GM06990 (cell line): Measurements from ENCODE around the gene KRT81.
"Not testable (repeated sequence)": the region's sequence is repeated elsewhere in the genome, so short reads cannot be mapped to it uniquely, and the experiment has no call there.

Experiments
- DNase-seq: peaks from one replicate; pipeline ENCODE4 v3.0.0-alpha.2; 2011; ENCODE audit not compliant: insufficient read length; ENCODE audit errors: extremely low read depth
- H3K27me3 ChIP-seq: replicated peaks from 2 replicates; pipeline ENCODE4 v1.6.0; 2011; ENCODE audit warnings: low read length; ENCODE audit not compliant: control insufficient read depth, insufficient read depth
- H3K36me3 ChIP-seq: 2 replicates; pipeline ENCODE4 v1.5.1; 2011; ENCODE audit warnings: low read length; ENCODE audit not compliant: control insufficient read depth, insufficient read depth
- H3K4me3 ChIP-seq: replicated peaks from 2 replicates; pipeline ENCODE4 v1.5.1; 2011; ENCODE audit warnings: low read depth, mild to moderate bottlenecking, control low read depth, low read length
- TF ChIP-seq, protein P1 (sequence below): IDR thresholded peaks from 2 replicates; pipeline ENCODE4 v1.5.1; 2011; ENCODE audit warnings: low read length, control low read depth, mild to moderate bottlenecking, inconsistent platforms; ENCODE audit not compliant: insufficient read depth, poor library complexity, severe bottlenecking

Gene KRT81

DNA sequence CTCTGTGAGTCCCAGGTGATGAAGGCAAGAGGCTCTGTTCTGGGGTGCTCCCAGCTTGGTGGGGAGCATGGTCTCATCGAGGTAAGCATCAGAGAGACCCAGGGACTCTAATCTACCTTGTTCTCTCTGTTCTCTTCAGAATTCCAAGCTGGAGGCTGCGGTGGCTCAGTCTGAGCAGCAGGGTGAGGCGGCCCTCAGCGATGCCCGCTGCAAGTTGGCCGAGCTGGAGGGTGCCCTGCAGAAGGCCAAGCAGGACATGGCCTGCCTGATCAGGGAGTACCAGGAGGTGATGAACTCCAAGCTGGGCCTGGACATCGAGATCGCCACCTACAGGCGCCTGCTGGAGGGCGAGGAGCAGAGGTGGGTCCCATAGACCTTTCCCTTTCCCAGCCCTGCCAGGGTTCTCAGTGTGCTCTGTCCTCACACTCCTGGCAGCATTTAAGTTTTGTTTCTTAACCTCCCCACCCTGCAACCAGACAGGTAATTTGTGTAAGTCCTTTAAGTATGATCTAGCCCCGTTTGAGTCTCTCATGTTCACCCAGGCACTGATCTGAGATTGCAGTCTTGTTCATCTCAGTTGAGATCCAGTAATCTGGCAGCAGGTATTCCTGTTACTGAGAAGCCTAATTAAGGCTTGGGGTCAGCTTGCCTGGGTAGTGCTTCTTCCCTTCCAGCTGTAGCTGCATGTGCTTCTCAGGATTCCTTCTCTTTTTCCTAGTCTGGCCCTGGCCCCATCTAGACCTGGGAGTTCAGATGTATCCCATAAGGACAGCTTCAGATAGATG is 14.8 kb upstream of the KRT81 start:
- Histone ChIP-seq H3K4me3 (no peak overlapping the region), H3K27me3 (no peaks in the 10 kb centered on the region; the same call in none of the 2 replicates), H3K36me3 (no peaks in the 10 kb centered on the region)
- TF ChIP-seq, protein P1, sequence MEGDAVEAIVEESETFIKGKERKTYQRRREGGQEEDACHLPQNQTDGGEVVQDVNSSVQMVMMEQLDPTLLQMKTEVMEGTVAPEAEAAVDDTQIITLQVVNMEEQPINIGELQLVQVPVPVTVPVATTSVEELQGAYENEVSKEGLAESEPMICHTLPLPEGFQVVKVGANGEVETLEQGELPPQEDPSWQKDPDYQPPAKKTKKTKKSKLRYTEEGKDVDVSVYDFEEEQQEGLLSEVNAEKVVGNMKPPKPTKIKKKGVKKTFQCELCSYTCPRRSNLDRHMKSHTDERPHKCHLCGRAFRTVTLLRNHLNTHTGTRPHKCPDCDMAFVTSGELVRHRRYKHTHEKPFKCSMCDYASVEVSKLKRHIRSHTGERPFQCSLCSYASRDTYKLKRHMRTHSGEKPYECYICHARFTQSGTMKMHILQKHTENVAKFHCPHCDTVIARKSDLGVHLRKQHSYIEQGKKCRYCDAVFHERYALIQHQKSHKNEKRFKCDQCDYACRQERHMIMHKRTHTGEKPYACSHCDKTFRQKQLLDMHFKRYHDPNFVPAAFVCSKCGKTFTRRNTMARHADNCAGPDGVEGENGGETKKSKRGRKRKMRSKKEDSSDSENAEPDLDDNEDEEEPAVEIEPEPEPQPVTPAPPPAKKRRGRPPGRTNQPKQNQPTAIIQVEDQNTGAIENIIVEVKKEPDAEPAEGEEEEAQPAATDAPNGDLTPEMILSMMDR: peak; percentile 60
- no peak for DNase-seq

DNA sequence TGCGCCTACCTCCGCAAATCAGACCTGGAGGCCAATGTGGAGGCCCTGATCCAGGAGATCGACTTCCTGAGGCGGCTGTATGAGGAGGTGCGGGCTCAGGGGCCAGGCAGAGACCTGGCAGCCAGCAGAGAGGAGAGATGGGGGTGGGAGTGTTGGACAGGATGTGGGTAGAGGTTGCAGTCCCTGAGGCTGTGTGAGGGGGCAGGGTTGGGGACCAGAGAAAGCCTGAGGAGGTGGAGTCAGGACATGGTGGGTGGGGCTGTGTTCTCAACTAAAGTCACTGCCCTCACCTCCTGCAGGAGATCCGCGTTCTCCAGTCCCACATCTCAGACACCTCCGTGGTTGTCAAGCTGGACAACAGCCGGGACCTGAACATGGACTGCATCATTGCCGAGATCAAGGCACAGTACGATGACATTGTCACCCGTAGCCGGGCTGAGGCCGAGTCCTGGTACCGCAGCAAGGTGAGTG is 13.6 kb upstream of the KRT81 start:
- not testable (repeated sequence) for H3K36me3 ChIP-seq, H3K4me3 ChIP-seq, H3K27me3 ChIP-seq, DNase-seq

DNA sequence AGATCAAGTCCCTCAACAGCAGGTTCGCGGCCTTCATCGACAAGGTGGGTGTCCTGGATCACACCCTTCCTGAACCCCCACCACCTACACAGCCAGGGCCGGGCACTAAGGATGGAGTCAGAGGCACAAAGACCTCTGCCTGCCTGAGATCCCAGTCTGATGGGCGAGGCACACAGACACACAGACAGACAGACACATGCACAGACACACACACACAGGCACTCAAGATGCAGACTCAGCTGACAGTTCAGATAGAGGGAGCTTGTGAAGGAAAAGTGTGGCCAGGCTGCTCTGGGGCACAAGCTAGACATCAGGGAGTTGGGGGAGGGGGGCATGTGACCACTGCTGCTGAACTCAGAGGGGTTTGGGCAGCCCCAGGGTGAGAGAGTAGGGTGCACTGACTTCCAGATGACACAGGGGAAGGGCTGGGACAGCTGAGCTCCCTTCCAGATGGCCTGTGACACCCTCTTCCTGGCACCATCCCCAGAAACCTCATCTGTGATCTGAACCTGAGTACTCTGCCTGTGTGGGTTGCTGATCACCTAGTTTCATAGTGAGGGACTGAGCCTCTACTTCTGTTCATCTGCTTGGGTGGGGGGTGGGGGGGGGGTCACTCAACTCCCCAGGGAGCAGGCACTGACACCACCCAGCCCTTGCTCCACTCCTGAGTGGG is 11.0 kb upstream of the KRT81 start:
- DNase-seq, H3K4me3 ChIP-seq, H3K36me3 ChIP-seq, H3K27me3 ChIP-seq: not testable (repeated sequence)

DNA sequence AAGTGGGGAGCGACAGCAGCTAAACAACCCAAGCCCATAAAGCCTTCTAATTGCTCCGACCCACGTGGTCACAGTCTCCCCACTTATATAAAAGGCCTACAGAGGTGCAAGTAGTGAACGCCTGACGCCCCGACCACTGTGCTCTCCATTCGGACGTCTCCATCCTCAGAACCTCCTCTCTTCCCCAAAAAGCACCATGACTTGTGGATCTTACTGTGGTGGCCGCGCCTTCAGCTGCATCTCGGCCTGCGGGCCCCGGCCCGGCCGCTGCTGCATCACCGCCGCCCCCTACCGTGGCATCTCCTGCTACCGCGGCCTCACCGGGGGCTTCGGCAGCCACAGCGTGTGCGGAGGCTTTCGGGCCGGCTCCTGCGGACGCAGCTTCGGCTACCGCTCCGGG is 10.4 kb upstream of the KRT81 start:
- not testable (repeated sequence) for DNase-seq, H3K36me3 ChIP-seq, H3K4me3 ChIP-seq, H3K27me3 ChIP-seq

DNA sequence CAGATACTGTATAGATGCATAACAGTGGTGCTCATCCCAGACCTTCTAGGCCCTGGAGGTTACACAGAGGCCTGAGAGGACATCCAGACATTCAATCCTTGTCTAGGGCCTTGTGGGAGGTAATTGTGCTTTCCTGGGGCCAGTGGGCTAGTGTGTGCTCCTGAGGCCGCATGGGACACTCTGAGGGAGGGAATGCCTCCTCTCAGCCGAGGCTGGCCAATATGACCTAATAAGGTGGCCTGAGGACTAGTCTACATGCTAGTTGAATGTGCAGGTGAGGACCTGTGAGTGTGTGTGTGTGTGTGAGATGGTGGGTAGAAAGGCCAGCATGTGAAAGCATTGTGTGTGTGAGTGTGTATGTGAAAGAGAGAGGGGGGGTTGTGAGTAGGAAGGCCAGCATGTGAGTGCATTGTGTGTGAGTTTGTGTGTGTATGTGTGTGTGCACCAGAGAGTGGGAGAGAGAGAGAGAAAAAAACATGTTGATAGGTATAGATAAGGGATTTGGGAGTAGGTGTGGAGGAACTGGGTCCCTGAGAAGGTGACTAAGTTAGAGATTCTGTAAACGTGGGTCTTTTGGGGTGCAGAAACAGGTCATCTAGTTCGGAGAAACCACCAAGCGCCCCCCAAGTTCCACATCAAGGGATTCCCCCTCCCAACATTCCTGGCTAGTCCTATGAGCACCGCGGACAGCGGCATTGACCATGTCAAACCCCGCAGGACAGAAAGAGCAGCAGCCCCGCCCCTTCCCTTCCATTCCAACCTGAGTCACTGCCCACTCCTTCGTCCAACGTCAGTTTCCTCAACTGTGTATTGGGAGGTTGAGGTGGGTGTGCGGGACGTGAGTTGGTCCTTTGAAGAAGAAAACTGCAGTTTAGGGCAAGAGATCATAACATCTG is 9.7 kb upstream of the KRT81 start:
- Histone ChIP-seq H3K4me3 (no peak overlapping the region), H3K36me3 (no peaks in the 10 kb centered on the region), H3K27me3 (no peaks in the 10 kb centered on the region)
- DNase-seq: no peak
- TF ChIP-seq, protein P1: no peak

DNA sequence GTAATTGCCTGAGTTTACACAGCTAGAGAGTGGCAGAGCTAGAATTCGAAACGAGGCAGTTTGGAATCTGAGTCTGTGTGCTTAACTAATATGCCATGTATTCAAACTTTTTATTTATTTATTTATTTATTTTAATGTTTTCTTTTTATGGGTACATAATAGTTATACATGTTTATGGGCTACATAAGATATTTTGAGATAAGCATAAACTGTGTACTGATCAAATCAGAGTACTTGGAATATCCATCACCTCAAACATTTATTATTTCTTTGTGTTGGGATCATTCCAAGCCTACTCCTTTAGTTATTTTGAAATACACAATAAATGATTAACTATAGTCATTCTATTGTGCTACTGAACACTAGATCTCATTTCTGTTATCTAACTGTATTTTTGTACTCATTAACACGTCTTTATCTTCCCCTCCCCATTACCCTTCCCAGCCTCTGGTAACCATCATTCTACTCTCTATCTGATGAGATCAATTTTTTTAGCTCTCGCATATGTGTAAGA is 7.4 kb upstream of the KRT81 start:
- Histone ChIP-seq H3K36me3 (no peaks in the 10 kb centered on the region), H3K4me3 (no peak overlapping the region), H3K27me3 (no peaks in the 10 kb centered on the region)
- TF ChIP-seq, protein P1: no peak
- no peak for DNase-seq
